SK-N-MC (cell line): Measurements from ENCODE around the gene BBIP1.

Source experiments
- EZH2 ChIP-seq: fragments of 200-600 bp; sonication (generic); IDR thresholded peaks from one replicate; pipeline ENCODE4 v1.6.1; 2017; ENCODE audit warnings: antibody characterized with exemption
- FOXP2 ChIP-seq: optimal IDR thresholded peaks from 2 replicates; pipeline ENCODE3; 2011; ENCODE audit warnings: mild to moderate bottlenecking, moderate library complexity; ENCODE audit not compliant: insufficient read depth; ENCODE audit errors: extremely low read length, control extremely low read depth
- POLR2AphosphoS5 ChIP-seq: IDR thresholded peaks from 2 replicates; pipeline ENCODE4 v1.6.1; 2012; ENCODE audit warnings: mild to moderate bottlenecking, low read depth, low read length, borderline replicate concordance

DNA sequence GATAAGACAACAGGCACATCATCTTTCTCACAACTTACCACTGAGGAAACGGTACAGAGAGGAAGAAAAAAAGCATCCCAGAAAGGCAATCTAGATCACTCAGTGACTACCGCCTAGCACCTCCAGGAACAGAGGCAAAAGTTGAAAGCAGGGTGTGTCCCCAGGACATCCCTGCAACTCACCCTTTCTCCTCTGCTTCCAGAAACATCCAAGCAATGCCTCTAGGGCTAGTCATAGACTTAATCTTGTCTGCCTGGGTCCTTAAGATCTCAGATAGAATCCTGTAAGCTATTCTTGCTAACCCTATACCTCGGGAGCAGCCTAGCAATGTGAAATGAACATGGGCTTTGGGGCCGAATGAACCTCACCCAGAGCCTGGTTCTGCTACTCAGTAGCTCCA lies 66.0 kb downstream of the BBIP1 start:
- TF ChIP-seq EZH2 (no peak), FOXP2 (no peak), POLR2AphosphoS5 (no peak)
